Uterus (tissue), 2 donors: ENCODE measurements around the gene AP3B1.

Source experiments
- CTCF ChIP-seq, 4 experiments: fragments of 200-600 bp in 2 of 4; fragments of 450-650 bp in 2 of 4; sonication (generic) in 2 of 4; IDR thresholded peaks; one replicate each; pipeline ENCODE4 v1.5.1; 2016 to 2019; ENCODE audit warnings: antibody characterized with exemption in 4 of 4, mild to moderate bottlenecking in 2 of 4, moderate library complexity in 1 of 4
- POLR2A ChIP-seq, 2 donors: fragments of 450-650 bp; IDR thresholded peaks; one replicate each; pipeline ENCODE4 v1.6.1; 2016; ENCODE audit warnings: antibody characterized with exemption in 2 of 2, mild to moderate bottlenecking in 1 of 2, moderate library complexity in 1 of 2

- TF ChIP-seq POLR2A (IDR thresholded peaks at IDR 0.05) (no peak), CTCF (IDR thresholded peaks at IDR 0.05) (no peak)
Measured at GRCh38 chr5:78341440-78341839, 46.9 kb upstream of the AP3B1 start.
